Germinal center (tissue), 1 donor: Measurements from ENCODE around the gene MKNK1.

Experiments used
- DNase-seq: peaks from one replicate; pipeline ENCODE4 v3.0.0; 2012; ENCODE audit warnings: mixed read lengths, low spot score

MKNK1 gene

GRCh38 chr1:46596036-46596435 is 8.0 kb downstream of the MKNK1 start:
- DNase-seq: no peak

GRCh38 chr1:46595127-46595526 is 8.9 kb downstream of the MKNK1 start:
- no peak for DNase-seq

- no peak for DNase-seq
Observed at GRCh38 chr1:46594063-46594462, 10.0 kb downstream of the MKNK1 start.

- DNase-seq: no peak
Observed at GRCh38 chr1:46592823-46593222, 11.2 kb downstream of the MKNK1 start.

GRCh38 chr1:46589529-46589928 is 14.5 kb downstream of the MKNK1 start:
- no peak for DNase-seq

GRCh38 chr1:46587069-46587468 is 17.0 kb downstream of the MKNK1 start:
- DNase-seq: no peak

- DNase-seq: no peak
Observed at GRCh38 chr1:46585312-46585938, 18.6 kb downstream of the MKNK1 start.

GRCh38 chr1:46583494-46583893 is 20.6 kb downstream of the MKNK1 start:
- no peak for DNase-seq

- DNase-seq: no peak
Observed at GRCh38 chr1:46582972-46583371, 21.1 kb downstream of the MKNK1 start.

- DNase-seq: no peak
Observed at GRCh38 chr1:46581681-46582455, 22.2 kb downstream of the MKNK1 start.

- no peak for DNase-seq
Observed at GRCh38 chr1:46580140-46580903, 23.7 kb downstream of the MKNK1 start.

GRCh38 chr1:46577671-46578070 is 26.4 kb downstream of the MKNK1 start:
- no peak for DNase-seq

- DNase-seq: no peak
Observed at GRCh38 chr1:46576596-46576995, 27.5 kb downstream of the MKNK1 start.

GRCh38 chr1:46575778-46576177 is 28.3 kb downstream of the MKNK1 start:
- no peak for DNase-seq

GRCh38 chr1:46575300-46575699 is 28.8 kb downstream of the MKNK1 start:
- DNase-seq: no peak

- DNase-seq: no peak
Observed at GRCh38 chr1:46571691-46572225, 32.3 kb downstream of the MKNK1 start.

- no peak for DNase-seq
Observed at GRCh38 chr1:46569884-46570725, 34.0 kb downstream of the MKNK1 start.

GRCh38 chr1:46569116-46569515 is 35.0 kb downstream of the MKNK1 start:
- no peak for DNase-seq

- DNase-seq: no peak
Observed at GRCh38 chr1:46568461-46568891, 35.6 kb downstream of the MKNK1 start.

GRCh38 chr1:46563341-46563740 is 40.7 kb downstream of the MKNK1 start:
- DNase-seq: no peak

GRCh38 chr1:46562498-46562897 is 41.6 kb downstream of the MKNK1 start:
- no peak for DNase-seq

- no peak for DNase-seq
Observed at GRCh38 chr1:46558966-46559365, 45.1 kb downstream of the MKNK1 start.
